ENCODE measurements around the gene SEMA5A.

DNA sequence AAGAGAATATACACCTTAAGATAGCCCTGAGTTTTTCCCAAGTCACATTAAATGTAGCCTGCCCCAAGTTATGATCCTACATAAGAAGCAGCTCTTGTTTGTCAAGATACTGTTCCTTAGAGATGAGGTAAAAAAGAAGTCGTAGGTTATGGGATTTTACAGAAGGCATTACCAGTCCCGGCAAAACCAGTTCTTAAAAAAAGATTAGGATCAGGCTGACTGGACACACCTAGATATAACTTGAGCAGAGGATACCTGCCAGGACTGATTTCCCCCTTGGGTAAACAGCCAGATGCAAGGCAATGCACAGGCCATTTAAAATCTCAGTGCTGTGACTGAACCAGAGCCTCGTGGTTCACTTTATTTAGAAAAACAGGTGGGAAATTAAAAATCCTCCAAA is 14.1 kb upstream of the SEMA5A start:
- no peak for TF ChIP-seq POLR2A (IDR thresholded peaks at IDR 0.05)
- TF ChIP-seq, protein P1, sequence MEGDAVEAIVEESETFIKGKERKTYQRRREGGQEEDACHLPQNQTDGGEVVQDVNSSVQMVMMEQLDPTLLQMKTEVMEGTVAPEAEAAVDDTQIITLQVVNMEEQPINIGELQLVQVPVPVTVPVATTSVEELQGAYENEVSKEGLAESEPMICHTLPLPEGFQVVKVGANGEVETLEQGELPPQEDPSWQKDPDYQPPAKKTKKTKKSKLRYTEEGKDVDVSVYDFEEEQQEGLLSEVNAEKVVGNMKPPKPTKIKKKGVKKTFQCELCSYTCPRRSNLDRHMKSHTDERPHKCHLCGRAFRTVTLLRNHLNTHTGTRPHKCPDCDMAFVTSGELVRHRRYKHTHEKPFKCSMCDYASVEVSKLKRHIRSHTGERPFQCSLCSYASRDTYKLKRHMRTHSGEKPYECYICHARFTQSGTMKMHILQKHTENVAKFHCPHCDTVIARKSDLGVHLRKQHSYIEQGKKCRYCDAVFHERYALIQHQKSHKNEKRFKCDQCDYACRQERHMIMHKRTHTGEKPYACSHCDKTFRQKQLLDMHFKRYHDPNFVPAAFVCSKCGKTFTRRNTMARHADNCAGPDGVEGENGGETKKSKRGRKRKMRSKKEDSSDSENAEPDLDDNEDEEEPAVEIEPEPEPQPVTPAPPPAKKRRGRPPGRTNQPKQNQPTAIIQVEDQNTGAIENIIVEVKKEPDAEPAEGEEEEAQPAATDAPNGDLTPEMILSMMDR (IDR thresholded peaks at IDR 0.05) = no peak

All from uterus (tissue), 2 donors.